ENCODE measurements around the gene SEMA7A.
"Not testable (repeated sequence)": the region's sequence is repeated elsewhere in the genome, so short reads cannot be mapped to it uniquely, and the experiment has no call there.

The SEMA7A gene

DNA sequence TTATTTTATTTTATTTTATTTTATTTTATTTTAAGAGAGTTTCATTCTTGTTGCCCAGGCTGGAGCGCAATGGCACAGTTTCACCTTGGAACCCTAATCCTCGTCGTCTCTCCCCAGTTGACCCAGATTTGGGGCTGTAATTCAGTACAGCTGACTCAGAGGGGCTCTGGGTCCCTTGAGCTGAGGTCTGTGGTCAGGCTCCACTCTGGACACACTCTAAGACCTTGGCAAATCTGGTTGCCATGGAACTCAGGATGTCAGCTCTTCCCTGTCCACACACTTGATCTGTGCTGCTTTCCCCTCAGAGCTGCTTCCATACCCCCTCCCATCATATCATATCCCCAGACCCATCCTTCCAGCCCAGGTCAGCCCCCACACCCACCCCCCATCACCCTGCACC lies 65.6 kb downstream of the SEMA7A start:
- Histone ChIP-seq H3K27ac (ENCODE audit: low read length) (no peak overlapping the region), H3K9ac (ENCODE audit: low read length) (no peak overlapping the region), H3K27me3 (ENCODE audit: control insufficient read depth, insufficient read depth, low read length) (peaks cover 26% of the 10 kb centered on the region), H3K4me1 (ENCODE audit: control insufficient read depth, low read depth, low read length) (peaks cover 13% of the 10 kb centered on the region), H3K4me3 (ENCODE audit: low read length) (no peak overlapping the region), H3K36me3 (ENCODE audit: control insufficient read depth, low read depth, low read length) (no peaks in the 10 kb centered on the region), H3K9me3 (ENCODE audit: control insufficient read depth, low read depth, low read length) (no peaks in the 10 kb centered on the region)

DNA sequence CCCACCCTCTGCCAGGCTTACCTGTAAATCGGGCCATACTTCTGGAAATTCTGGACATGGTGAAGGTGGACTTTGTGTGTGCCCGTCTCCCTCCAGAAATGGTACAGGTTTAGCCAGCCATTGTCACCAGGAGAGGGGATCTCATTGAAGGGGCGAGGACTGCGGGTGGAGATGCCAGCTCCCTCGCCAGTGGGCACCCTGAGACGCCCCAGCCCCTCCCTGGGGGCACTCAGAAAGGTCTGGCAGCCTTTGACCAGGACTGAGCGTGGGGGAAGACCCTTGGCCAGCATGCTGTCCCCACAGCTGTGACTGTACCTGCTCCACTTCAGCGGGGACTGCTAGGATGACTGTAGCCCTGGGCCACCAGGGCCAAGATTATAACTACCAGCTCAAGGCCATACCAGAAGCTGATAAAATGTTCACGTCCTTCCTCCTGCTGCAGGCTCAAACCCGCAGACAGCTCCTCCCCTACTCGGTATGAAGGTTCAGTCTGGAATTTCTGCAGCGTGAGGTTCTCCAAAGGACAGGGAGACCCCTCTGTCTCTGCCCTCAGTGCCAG lies 66.4 kb downstream of the SEMA7A start, which contains the start of gene CYP11A1:
CYP11A1 (minus strand) TSS at position 351 of the 559 bp plus-strand sequence; CDS start at position 290, 61 bp downstream.
- Histone ChIP-seq H3K9me3 (ENCODE audit: control insufficient read depth, low read depth, low read length) (no peaks in the 10 kb centered on the region), H3K4me3 (ENCODE audit: low read length) (no peak within 1 kb of the TSS), H3K27ac (ENCODE audit: low read length) (no peak within 1 kb of the TSS), H3K9ac (ENCODE audit: low read length) (no peak within 1 kb of the TSS), H3K27me3 (ENCODE audit: control insufficient read depth, insufficient read depth, low read length) (peaks cover 26% of the 10 kb centered on the region), H3K4me1 (ENCODE audit: control insufficient read depth, low read depth, low read length) (peaks cover 13% of the 10 kb centered on the region), H3K36me3 (ENCODE audit: control insufficient read depth, low read depth, low read length) (no peaks in the 10 kb centered on the region)

- Histone ChIP-seq H3K36me3 (ENCODE audit: control insufficient read depth, low read depth, low read length) (no peaks in the 10 kb centered on the region), H3K9ac (ENCODE audit: low read length) (peak overlapping the region; percentile 73), H3K4me3 (ENCODE audit: low read length) (peak overlapping the region; percentile 67), H3K4me1 (ENCODE audit: control insufficient read depth, low read depth, low read length) (peaks cover 13% of the 10 kb centered on the region), H3K9me3 (ENCODE audit: control insufficient read depth, low read depth, low read length) (no peaks in the 10 kb centered on the region), H3K27me3 (ENCODE audit: control insufficient read depth, insufficient read depth, low read length) (peaks cover 26% of the 10 kb centered on the region), H3K27ac (ENCODE audit: low read length) (no peak overlapping the region)
These were observed 67.9 kb downstream of the SEMA7A start for GRCh38 chr15:74365598-74366445.

DNA sequence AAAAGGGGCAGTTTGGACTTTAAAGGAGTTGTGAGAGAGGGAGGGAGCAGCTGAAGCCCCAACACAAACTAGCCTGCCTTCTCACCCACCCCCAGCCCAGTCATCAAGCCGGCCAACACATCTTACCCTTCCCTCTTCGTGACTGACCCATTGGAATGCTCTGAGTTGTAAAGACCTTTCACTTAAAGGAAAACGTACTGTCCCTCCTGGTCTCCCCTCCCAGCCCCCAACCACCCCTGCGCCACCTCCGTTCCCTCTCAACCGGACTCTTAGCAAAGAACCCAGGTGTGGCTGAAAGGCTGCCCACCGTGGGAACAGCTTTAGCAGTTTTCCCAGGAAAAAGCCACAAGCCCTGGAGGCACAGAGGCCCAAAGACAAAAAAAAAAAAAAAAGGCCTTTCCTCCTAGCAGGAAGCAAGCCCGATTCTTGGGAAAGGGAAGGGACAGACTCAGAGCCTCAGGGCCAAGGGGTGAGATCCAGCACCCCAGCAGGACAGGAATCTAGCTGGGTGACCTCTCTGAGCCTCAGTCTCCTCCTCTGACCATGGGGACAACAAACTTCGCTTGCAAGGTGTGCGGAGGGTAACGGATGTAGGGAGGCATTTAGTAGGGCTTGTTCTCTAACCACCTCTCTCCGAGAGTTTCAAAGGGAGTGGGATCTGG lies 68.7 kb downstream of the SEMA7A start:
- Histone ChIP-seq H3K36me3 (ENCODE audit: control insufficient read depth, low read depth, low read length) (no peaks in the 10 kb centered on the region), H3K9me3 (ENCODE audit: control insufficient read depth, low read depth, low read length) (no peaks in the 10 kb centered on the region), H3K4me1 (ENCODE audit: control insufficient read depth, low read depth, low read length) (peaks cover 14% of the 10 kb centered on the region), H3K9ac (ENCODE audit: low read length) (peak overlapping the region; percentile 73), H3K27me3 (ENCODE audit: control insufficient read depth, insufficient read depth, low read length) (peaks cover 26% of the 10 kb centered on the region), H3K27ac (ENCODE audit: low read length) (no peak overlapping the region), H3K4me3 (ENCODE audit: low read length) (peak overlapping the region; percentile 67)

DNA sequence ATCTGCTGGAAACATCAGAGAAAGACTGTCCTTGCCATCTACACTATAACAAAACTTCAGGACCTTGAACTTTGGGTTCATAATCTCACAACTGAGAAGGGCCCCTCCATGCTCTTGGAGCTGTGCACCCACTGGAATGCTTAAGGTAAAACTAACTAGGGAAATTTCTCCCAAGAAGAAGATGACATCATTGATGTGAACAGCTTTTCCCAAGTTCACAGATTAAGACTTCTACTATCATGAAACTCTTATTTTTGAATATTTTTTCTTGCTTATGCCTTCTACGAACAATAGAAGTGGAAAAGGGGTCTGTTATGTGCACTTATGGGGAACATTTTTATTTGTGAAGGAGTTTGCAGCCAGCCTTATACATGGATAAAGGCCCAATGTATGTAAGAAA lies 71.3 kb downstream of the SEMA7A start:
- H3K4me3 ChIP-seq (ENCODE audit: low read length) = no peak overlapping the region
- H3K36me3 ChIP-seq (ENCODE audit: control insufficient read depth, low read depth, low read length) = no peaks in the 10 kb centered on the region
- H3K9me3 ChIP-seq (ENCODE audit: control insufficient read depth, low read depth, low read length) = no peaks in the 10 kb centered on the region
- H3K27ac ChIP-seq (ENCODE audit: low read length) = no peak overlapping the region
- peaks cover 22% of the 10 kb centered on the region for H3K4me1 ChIP-seq (ENCODE audit: control insufficient read depth, low read depth, low read length)
- H3K9ac ChIP-seq (ENCODE audit: low read length) = no peak overlapping the region
- H3K27me3 ChIP-seq (ENCODE audit: control insufficient read depth, insufficient read depth, low read length) = peaks cover 26% of the 10 kb centered on the region

DNA sequence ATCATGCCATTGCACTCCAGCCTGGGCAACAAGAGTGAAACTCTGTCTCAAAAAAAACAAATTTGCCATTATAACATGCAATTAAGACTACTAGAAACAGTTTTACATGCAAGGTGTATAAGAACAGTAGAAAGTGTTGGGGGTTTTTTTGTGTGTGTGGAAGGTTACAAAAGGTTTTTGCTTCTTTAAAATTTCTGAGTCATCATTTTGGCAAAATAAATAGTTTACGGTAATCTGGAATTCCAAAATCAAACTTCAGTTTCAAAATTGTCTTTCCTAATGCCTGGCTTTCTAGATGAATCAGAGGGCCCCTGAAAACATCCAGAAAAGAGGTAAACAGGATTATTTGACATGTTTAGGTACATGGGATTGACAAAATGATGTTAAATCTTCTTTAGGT lies 72.9 kb downstream of the SEMA7A start:
- H3K4me1 ChIP-seq (ENCODE audit: control insufficient read depth, low read depth, low read length) = peaks cover 22% of the 10 kb centered on the region
- H3K4me3 ChIP-seq (ENCODE audit: low read length); H3K36me3 ChIP-seq (ENCODE audit: control insufficient read depth, low read depth, low read length); H3K9me3 ChIP-seq (ENCODE audit: control insufficient read depth, low read depth, low read length); H3K27ac ChIP-seq (ENCODE audit: low read length); H3K9ac ChIP-seq (ENCODE audit: low read length): not testable (repeated sequence)
- peaks cover 18% of the 10 kb centered on the region for H3K27me3 ChIP-seq (ENCODE audit: control insufficient read depth, insufficient read depth, low read length)

- H3K27me3 ChIP-seq (ENCODE audit: control insufficient read depth, insufficient read depth, low read length) = not testable (repeated sequence)
These were observed 74.4 kb downstream of the SEMA7A start for GRCh38 chr15:74359376-74359775.

More at GRCh38 chr15:74359376-74359775, 74.4 kb downstream of the SEMA7A start:
- H3K9me3 ChIP-seq (ENCODE audit: control insufficient read depth, low read depth, low read length); H3K4me3 ChIP-seq (ENCODE audit: low read length); H3K9ac ChIP-seq (ENCODE audit: low read length); H3K36me3 ChIP-seq (ENCODE audit: control insufficient read depth, low read depth, low read length); H3K27ac ChIP-seq (ENCODE audit: low read length): not testable (repeated sequence)
- peaks cover 11% of the 10 kb centered on the region for H3K4me1 ChIP-seq (ENCODE audit: control insufficient read depth, low read depth, low read length)
